Ishikawa (cell line): ENCODE measurements around the gene GRK1.

Experiments used
- CEBPB ChIP-seq: IDR thresholded peaks from 2 replicates; pipeline ENCODE4 v1.6.1; 2012
- CREB1 ChIP-seq: IDR thresholded peaks from 2 replicates; pipeline ENCODE4 v1.6.1; 2012; ENCODE audit warnings: low read depth
- EGR1 ChIP-seq: IDR thresholded peaks from 2 replicates; pipeline ENCODE4 v1.6.1; 2012
- EP300 ChIP-seq: IDR thresholded peaks from 2 replicates; pipeline ENCODE4 v1.6.1; 2012; ENCODE audit warnings: borderline replicate concordance
- FOXM1 ChIP-seq: IDR thresholded peaks from 2 replicates; pipeline ENCODE4 v1.6.1; 2012; ENCODE audit warnings: low read depth, borderline replicate concordance
- NFIC ChIP-seq: IDR thresholded peaks from 2 replicates; pipeline ENCODE4 v1.6.1; 2012
- RAD21 ChIP-seq: IDR thresholded peaks from 2 replicates; pipeline ENCODE4 v1.6.1; 2012; ENCODE audit warnings: low read depth
- TAF1 ChIP-seq: IDR thresholded peaks from 2 replicates; pipeline ENCODE4 v1.6.1; 2012; ENCODE audit warnings: low read depth, mild to moderate bottlenecking
- TCF12 ChIP-seq: IDR thresholded peaks from 2 replicates; pipeline ENCODE4 v1.6.1; 2012; ENCODE audit warnings: low read depth
- TEAD4 ChIP-seq: IDR thresholded peaks from 2 replicates; pipeline ENCODE4 v1.6.1; 2012
- YY1 ChIP-seq: IDR thresholded peaks from 2 replicates; pipeline ENCODE4 v1.6.1; 2012; ENCODE audit warnings: low read depth
- ZBTB7A ChIP-seq: IDR thresholded peaks from 2 replicates; pipeline ENCODE4 v1.6.1; 2012; ENCODE audit warnings: low read depth
- TF ChIP-seq, protein P1 (sequence below): IDR thresholded peaks from 2 replicates; pipeline ENCODE4 v1.6.1; 2012; ENCODE audit warnings: low read depth, mild to moderate bottlenecking
- TF ChIP-seq, protein P2 (sequence below): IDR thresholded peaks from 2 replicates; pipeline ENCODE4 v1.6.1; 2012
- TF ChIP-seq, protein P3 (sequence below): IDR thresholded peaks from 2 replicates; pipeline ENCODE4 v1.6.1; 2012

Gene GRK1

DNA sequence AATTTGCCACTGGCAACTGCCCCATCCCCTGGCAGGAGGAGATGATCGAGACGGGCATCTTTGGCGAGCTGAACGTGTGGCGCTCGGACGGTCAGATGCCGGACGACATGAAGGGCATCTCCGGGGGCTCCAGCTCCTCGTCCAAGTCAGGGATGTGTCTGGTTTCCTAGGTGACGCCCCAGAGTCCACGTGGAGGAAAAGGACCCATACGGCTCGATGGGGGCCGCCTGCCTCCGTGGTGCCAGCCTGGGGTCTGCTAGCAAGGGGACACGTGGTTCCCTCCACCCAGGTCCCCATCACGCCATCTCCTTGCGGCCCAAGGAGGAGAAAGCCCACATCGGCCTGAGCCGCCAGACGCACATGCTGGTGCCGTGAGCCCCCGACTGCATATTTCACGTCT is 68.2 kb downstream of the GRK1 start:
- TF ChIP-seq, protein P1, sequence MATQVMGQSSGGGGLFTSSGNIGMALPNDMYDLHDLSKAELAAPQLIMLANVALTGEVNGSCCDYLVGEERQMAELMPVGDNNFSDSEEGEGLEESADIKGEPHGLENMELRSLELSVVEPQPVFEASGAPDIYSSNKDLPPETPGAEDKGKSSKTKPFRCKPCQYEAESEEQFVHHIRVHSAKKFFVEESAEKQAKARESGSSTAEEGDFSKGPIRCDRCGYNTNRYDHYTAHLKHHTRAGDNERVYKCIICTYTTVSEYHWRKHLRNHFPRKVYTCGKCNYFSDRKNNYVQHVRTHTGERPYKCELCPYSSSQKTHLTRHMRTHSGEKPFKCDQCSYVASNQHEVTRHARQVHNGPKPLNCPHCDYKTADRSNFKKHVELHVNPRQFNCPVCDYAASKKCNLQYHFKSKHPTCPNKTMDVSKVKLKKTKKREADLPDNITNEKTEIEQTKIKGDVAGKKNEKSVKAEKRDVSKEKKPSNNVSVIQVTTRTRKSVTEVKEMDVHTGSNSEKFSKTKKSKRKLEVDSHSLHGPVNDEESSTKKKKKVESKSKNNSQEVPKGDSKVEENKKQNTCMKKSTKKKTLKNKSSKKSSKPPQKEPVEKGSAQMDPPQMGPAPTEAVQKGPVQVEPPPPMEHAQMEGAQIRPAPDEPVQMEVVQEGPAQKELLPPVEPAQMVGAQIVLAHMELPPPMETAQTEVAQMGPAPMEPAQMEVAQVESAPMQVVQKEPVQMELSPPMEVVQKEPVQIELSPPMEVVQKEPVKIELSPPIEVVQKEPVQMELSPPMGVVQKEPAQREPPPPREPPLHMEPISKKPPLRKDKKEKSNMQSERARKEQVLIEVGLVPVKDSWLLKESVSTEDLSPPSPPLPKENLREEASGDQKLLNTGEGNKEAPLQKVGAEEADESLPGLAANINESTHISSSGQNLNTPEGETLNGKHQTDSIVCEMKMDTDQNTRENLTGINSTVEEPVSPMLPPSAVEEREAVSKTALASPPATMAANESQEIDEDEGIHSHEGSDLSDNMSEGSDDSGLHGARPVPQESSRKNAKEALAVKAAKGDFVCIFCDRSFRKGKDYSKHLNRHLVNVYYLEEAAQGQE: no peak
- TF ChIP-seq YY1: no peak
- no peak for TF ChIP-seq CREB1
- no peak for TF ChIP-seq TCF12
- TF ChIP-seq CEBPB: no peak
- TF ChIP-seq ZBTB7A: no peak
- no peak for TF ChIP-seq TAF1
- TF ChIP-seq, protein P2, sequence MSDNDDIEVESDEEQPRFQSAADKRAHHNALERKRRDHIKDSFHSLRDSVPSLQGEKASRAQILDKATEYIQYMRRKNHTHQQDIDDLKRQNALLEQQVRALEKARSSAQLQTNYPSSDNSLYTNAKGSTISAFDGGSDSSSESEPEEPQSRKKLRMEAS: no peak
- TF ChIP-seq RAD21: no peak
- TF ChIP-seq EGR1: no peak
- TF ChIP-seq EP300: no peak
- no peak for TF ChIP-seq FOXM1
- TF ChIP-seq TEAD4: no peak
- no peak for TF ChIP-seq NFIC
- TF ChIP-seq, protein P3, sequence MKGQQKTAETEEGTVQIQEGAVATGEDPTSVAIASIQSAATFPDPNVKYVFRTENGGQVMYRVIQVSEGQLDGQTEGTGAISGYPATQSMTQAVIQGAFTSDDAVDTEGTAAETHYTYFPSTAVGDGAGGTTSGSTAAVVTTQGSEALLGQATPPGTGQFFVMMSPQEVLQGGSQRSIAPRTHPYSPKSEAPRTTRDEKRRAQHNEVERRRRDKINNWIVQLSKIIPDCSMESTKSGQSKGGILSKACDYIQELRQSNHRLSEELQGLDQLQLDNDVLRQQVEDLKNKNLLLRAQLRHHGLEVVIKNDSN: no peak

DNA sequence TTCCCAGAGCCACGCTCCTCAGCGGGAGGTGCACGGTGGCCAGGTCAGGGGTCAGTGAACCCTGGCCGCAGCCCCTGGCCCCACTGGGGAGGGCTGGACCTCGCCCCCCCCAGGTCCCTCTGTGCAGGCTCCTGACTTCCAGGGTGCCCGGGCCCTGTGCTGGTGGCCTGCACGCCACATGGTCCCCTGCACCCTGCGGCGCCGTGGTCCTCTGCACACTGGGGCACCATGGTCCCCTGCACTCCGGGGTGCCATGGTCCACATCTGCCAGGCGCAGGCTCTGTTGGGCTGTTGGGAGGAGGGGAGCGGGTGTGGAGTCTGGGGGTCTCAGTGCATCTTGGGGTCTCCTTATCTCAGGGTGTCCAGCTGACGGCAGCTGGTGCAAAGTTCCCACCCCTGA is 68.7 kb downstream of the GRK1 start:
- TF ChIP-seq EGR1: no peak

DNA sequence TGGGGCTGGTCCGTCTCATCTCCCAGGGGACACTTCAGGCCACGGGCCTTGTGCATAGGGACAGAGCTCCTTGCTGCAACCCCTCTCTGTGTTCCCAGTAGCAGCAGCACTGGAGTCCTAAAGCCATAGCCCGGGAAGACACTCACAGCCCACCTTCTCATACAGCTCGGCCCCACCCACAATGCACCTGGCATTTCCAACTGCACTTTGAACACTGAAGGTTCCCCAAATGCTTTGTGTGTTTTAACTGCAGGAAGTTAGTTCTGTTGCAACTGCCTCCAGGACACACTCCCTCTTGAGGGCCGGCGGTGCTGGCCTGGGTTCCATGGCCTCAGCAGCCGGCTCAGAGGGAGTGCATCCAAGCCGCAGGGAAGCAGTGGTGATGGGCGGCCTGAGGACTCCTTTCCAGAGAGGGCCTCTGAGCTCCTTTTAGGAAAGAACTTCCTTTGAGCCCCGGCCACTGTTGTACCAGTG is 69.3 kb downstream of the GRK1 start:
- TF ChIP-seq NFIC (no peak), EGR1 (no peak), ZBTB7A (no peak), FOXM1 (no peak), TEAD4 (no peak), RAD21 (no peak), CEBPB (no peak), TAF1 (no peak), TCF12 (no peak), YY1 (no peak), CREB1 (no peak), EP300 (no peak)
- TF ChIP-seq, protein P1: no peak
- TF ChIP-seq, protein P3: no peak

DNA sequence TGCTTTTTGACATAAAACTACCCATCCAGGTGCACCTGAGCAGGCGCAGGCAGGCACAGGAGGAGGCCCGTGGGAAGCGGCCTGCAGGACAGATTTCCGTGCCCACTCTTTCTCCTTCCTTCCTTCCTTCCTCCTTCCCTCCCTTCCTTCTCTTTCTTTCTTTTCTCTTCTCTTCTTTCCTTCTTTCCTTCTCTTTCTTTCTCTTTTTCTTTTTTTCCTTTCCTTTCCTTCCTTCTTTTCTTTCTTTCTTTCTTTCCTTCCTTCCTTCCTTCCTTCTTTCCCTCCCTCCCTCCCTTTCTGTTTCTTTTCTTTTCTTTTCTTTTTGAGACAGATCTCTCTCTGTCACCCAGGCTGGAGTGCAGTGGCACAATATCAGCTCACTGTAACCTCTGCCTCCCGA is 70.8 kb downstream of the GRK1 start:
- no peak for TF ChIP-seq YY1
- TF ChIP-seq, protein P2: no peak
- no peak for TF ChIP-seq CEBPB
- TF ChIP-seq TAF1: no peak
- TF ChIP-seq, protein P1: no peak
- no peak for TF ChIP-seq NFIC
- TF ChIP-seq EGR1: no peak
- TF ChIP-seq TCF12: no peak
- TF ChIP-seq ZBTB7A: no peak
- TF ChIP-seq RAD21: no peak
- no peak for TF ChIP-seq FOXM1
- TF ChIP-seq EP300: no peak
- TF ChIP-seq CREB1: no peak
- TF ChIP-seq TEAD4: no peak
